Measurements from ENCODE around the gene RAB10. TPM values are rescaled to one million over a fixed set of nuclear protein-coding genes. Genes with fewer than 3 reads are reported as not detected.

The RAB10 gene
- polyA plus RNA-seq, 1 donor (not counting 4 experiments of a cell fraction or from before 2014, with no cell fraction given): 252 TPM

DNA sequence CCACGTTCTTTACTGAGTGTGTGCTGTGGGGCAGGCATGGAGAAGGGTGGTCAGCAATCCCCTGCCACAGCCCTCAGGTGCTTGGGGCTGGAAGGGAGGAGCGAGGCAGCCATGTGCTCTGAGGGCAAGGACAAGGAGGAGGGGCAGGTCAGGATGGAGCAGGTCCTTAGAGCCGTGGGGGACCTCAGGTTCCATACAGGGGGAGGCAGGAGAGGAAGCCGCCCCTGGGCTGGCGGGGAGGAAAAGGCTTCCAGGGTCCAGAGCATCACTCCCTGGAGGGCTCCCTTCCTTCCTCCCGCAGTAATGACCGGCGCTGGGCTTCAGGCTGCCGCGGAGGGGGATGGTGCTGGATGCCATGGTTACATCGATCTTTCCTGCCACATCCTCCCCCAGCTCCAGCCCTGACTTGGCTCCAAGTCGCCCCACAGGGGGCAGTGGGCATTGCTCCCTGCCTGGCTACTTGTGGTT, 145.6 kb downstream of the RAB10 start:
- H3K9ac ChIP-seq (ENCODE audit: control insufficient read depth, extremely low read depth, insufficient read depth, low read length): no peak overlapping the region
- H3K79me2 ChIP-seq (ENCODE audit: control insufficient read depth, insufficient read depth, low read length): no peaks in the 10 kb centered on the region
- H3K4me2 ChIP-seq (ENCODE audit: control insufficient read depth, extremely low read depth, insufficient read depth, low read depth, low read length): no peak overlapping the region
- H3K27me3 ChIP-seq (ENCODE audit: control insufficient read depth, extremely low read depth, insufficient read depth, low read length): peaks cover 5% of the 10 kb centered on the region
- no peaks in the 10 kb centered on the region for H3K9me1 ChIP-seq (ENCODE audit: control insufficient read depth, extremely low read depth, insufficient read depth, low read length)
- H3K36me3 ChIP-seq (ENCODE audit: control insufficient read depth in 2 of 2, extremely low read depth in 1 of 2, insufficient read depth in 2 of 2, low read length in 2 of 2): no peaks in the 10 kb centered on the region
- H3K9me3 ChIP-seq (ENCODE audit: control insufficient read depth, low read depth, low read length): no peaks in the 10 kb centered on the region
- no peaks in the 10 kb centered on the region for H3K4me1 ChIP-seq (ENCODE audit: control insufficient read depth, extremely low read depth, insufficient read depth, low read length)
- no peaks in the 10 kb centered on the region for H4K20me1 ChIP-seq (ENCODE audit: control insufficient read depth, extremely low read depth, insufficient read depth, low read length)
- no peak for DNase-seq (ENCODE audit: low read depth, low spot score)
- no peak for FAIRE-seq
- no peak overlapping the region for H3K4me3 ChIP-seq (ENCODE audit: control insufficient read depth in 2 of 3, extremely low read depth in 1 of 3, insufficient read depth in 2 of 3, low read depth in 1 of 3, low read length in 3 of 3)
- no peak overlapping the region for H3K27ac ChIP-seq (ENCODE audit: control insufficient read depth, insufficient read depth, low read length)
- no peak for TF ChIP-seq EZH2 (IDR thresholded peaks at IDR 0.05; ENCODE audit: low read length)
- TF ChIP-seq, protein P1, sequence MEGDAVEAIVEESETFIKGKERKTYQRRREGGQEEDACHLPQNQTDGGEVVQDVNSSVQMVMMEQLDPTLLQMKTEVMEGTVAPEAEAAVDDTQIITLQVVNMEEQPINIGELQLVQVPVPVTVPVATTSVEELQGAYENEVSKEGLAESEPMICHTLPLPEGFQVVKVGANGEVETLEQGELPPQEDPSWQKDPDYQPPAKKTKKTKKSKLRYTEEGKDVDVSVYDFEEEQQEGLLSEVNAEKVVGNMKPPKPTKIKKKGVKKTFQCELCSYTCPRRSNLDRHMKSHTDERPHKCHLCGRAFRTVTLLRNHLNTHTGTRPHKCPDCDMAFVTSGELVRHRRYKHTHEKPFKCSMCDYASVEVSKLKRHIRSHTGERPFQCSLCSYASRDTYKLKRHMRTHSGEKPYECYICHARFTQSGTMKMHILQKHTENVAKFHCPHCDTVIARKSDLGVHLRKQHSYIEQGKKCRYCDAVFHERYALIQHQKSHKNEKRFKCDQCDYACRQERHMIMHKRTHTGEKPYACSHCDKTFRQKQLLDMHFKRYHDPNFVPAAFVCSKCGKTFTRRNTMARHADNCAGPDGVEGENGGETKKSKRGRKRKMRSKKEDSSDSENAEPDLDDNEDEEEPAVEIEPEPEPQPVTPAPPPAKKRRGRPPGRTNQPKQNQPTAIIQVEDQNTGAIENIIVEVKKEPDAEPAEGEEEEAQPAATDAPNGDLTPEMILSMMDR (optimal IDR thresholded peaks at IDR 0.05 in 1 of 3, IDR thresholded peaks at IDR 0.05 in 1 of 3, conservative IDR thresholded peaks at IDR 0.05 in 1 of 3; ENCODE audit: extremely low read depth in 1 of 3, insufficient read depth in 2 of 3, low read length in 3 of 3): no peak
- dilution Hi-C loops (cut with MboI; ENCODE audit: extremely low pct_ligation_motif_present, low sequenced_read_pairs): no loop called here
- H2AFZ ChIP-seq (ENCODE audit: control insufficient read depth, low read length): no peak overlapping the region

DNA sequence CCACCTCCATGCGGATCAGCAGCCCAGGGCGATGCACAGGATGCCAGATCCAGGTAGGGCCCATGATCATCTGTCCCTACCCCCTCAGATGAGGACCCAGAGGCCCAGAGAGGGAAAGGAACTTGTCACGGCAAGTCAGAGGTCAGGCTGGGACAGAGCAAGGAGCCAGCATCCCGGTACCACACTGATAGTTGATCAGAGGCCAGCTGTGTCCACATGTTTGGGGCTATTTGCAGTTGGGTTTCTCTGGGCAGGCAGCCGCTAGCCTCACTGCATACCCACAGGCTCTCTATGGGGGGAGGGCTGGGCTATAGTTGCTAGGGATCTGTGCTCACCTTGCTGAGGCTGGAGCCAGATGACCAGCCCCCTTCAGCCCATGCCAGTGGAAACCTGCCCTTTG, 148.6 kb downstream of the RAB10 start:
- Histone ChIP-seq H3K9ac (ENCODE audit: control insufficient read depth, extremely low read depth, insufficient read depth, low read length) (no peak overlapping the region), H3K4me1 (ENCODE audit: control insufficient read depth, extremely low read depth, insufficient read depth, low read length) (no peaks in the 10 kb centered on the region), H2AFZ (ENCODE audit: control insufficient read depth, low read length) (no peak overlapping the region)

More for the DNA sequence above, 148.6 kb downstream of the RAB10 start:
- DNase-seq (ENCODE audit: low read depth, low spot score) (no peak), FAIRE-seq (no peak)
- H3K4me3 ChIP-seq (ENCODE audit: control insufficient read depth in 2 of 3, extremely low read depth in 1 of 3, insufficient read depth in 2 of 3, low read depth in 1 of 3, low read length in 3 of 3): no peak overlapping the region
- no peaks in the 10 kb centered on the region for H3K79me2 ChIP-seq (ENCODE audit: control insufficient read depth, insufficient read depth, low read length)
- no peaks in the 10 kb centered on the region for H3K36me3 ChIP-seq (ENCODE audit: control insufficient read depth in 2 of 2, extremely low read depth in 1 of 2, insufficient read depth in 2 of 2, low read length in 2 of 2)
- dilution Hi-C loops (cut with MboI; ENCODE audit: extremely low pct_ligation_motif_present, low sequenced_read_pairs): no loop called here
- TF ChIP-seq, protein P1 (optimal IDR thresholded peaks at IDR 0.05 in 1 of 3, IDR thresholded peaks at IDR 0.05 in 1 of 3, conservative IDR thresholded peaks at IDR 0.05 in 1 of 3; ENCODE audit: extremely low read depth in 1 of 3, insufficient read depth in 2 of 3, low read length in 3 of 3): no peak
- TF ChIP-seq EZH2 (IDR thresholded peaks at IDR 0.05; ENCODE audit: low read length): no peak
- H3K9me3 ChIP-seq (ENCODE audit: control insufficient read depth, low read depth, low read length): no peaks in the 10 kb centered on the region
- H4K20me1 ChIP-seq (ENCODE audit: control insufficient read depth, extremely low read depth, insufficient read depth, low read length): no peaks in the 10 kb centered on the region
- H3K4me2 ChIP-seq (ENCODE audit: control insufficient read depth, extremely low read depth, insufficient read depth, low read depth, low read length): no peak overlapping the region
- no peaks in the 10 kb centered on the region for H3K27me3 ChIP-seq (ENCODE audit: control insufficient read depth, extremely low read depth, insufficient read depth, low read length)
- H3K9me1 ChIP-seq (ENCODE audit: control insufficient read depth, extremely low read depth, insufficient read depth, low read length): no peaks in the 10 kb centered on the region
- no peak overlapping the region for H3K27ac ChIP-seq (ENCODE audit: control insufficient read depth, insufficient read depth, low read length)

Measured in keratinocyte (primary cell).